Measurements from ENCODE around the gene ZSCAN1.

ZSCAN1 gene

DNA sequence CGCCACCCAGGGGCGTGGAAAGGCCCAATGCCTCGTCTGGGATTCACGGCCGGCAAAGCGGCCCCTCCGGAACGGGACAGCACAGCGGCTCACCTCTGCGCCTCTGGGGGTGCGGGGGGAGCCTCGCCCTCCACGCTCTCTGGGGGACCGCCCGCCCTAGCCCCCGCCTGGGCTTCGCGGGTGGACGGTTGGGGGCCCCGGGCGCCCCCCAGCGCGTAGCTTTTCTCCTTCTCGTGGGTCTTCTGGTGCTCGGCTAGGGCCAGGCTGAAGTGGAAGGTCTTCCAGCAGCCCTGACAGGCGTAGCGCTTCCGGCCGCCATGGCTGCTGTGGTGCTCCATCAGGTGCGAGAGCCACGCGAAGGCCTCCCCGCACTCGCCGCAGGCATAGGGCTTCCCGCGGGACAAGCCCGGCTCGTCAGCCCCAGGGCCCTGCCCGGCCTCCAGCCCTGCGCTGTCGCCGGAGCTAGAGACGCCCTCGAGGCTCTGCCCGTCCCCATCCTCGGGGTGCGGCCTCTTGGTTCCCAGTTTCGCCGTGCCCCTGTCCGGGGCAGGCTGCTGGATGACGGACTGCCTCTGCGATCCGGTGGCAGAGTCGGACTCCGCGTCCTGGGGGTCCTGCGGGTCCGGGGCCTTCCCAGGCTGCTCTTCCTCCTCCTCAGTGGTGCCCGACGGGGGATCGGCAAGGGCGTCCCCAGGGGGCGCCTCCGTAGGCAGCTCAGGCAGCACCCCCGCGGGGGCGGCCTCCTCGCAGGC is 50.9 kb downstream of the ZSCAN1 start:
- no peak for DNase-seq

DNA sequence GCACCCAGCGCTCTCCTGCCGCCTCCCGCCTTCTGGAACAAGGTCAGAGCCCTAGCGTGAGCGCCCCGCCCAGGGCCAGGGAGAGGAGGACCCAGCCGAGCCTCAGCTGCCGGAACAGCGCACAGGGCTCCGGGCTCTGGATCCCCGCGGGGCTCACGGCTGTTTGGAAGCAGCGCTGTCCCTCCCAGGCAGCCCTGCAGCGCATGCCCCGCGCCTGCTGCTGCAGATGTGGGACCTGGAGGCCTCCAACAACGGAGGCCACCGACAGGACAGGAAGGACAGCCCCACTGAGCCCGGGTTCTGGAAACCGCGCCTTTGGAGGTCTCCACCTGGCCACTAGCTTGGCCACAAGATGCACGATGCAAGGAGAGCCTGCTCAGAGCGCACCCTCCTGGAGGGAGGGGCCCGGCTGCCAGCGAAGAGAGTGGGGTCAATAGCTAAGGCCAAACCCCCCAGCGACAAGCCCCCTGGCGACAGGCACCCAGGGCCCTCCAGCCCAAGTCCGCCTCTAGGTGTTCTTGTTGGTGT is 51.6 kb downstream of the ZSCAN1 start:
- no peak for DNase-seq

DNA sequence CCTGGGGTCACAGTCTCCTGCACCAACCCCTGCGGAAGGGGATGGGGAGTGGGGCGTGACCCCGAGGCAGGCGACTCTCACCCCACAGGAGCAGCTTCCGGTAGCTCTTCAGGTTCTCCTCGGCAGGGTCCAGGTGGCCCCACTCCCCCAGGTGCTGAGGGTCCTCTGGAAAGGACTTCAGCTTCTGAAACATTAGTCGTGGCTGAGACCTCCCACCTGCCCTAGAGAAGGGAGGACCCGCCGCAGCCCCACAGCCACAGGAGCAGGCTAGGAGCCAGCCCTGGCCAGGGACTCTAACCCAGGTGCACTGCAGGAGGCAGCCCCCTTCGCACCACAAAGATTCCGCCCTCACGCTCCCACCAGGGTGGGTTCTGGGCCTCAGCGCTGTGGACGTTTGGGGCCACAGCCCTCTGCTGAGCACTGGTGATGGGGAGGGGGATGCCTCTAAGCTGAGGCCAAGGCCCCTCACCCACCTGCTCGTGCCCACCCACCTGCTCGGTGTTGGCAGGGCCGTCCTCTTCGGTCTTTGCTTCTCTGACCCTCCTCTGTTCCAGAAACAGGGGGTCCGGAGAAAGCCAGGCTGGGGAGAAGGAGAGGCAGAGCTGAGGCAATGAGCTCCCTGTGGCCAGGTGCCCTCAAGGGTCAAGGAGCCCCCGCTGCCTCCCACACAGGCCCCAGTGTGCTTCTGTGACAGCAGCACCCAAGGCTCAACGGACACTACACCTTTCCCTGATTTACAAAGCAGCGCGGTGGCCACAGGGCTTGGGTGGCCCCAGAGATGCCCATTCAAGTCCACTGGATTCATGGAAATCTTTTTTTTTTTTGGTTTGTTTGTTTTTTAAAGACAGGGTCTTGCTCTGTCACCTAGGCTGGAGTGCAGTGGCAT is 53.2 kb downstream of the ZSCAN1 start:
- no peak for DNase-seq

- DNase-seq, result no peak
These were observed 54.8 kb downstream of the ZSCAN1 start for GRCh38 chr19:58088521-58089052.

GRCh38 chr19:58089846-58090245 is 56.0 kb downstream of the ZSCAN1 start:
- no peak for DNase-seq

- DNase-seq, result no peak
These were observed 57.6 kb downstream of the ZSCAN1 start for GRCh38 chr19:58091251-58091995.

DNA sequence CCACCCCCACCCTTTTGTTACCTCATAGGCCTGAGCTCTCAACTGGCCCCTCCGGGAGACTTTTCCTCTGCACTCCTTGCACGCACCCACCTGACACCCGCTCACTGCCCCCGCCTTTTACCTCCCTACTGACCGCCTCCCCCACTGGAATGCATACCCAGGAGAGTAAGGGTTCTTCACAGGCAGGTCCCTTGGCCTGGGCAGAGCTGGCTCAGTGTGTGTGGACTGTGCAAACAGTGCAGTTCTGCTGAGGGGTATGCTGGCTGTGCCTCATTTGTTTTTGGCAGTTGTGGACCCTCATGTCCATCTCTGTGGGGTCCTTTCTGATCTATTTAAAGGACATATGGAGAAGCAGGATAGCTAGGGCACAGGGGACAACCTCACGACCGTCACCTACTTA is 59.2 kb downstream of the ZSCAN1 start:
- no peak for DNase-seq

DNA sequence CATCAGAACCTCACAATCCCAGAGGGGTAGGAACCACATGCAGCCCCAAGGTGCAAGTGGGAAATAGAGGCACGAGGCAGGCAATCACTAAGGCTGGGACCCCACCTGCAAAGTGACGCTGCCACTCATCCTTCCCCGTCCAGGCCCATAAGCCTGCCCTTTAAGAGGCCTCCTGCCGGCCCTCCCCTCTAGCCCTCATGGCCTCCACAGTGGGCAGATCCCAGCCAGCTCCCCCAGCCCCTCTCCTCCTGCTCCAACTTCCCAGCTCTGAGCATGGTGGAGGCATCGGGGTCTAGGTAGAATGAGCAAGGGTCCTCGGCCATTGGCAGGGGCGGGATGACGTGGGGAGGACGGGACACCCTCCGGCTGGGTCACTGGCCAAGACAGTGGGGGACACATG is 61.5 kb downstream of the ZSCAN1 start:
- DNase-seq, result no peak

- no peak for DNase-seq
These were observed 63.1 kb downstream of the ZSCAN1 start for GRCh38 chr19:58096884-58097283.

DNA sequence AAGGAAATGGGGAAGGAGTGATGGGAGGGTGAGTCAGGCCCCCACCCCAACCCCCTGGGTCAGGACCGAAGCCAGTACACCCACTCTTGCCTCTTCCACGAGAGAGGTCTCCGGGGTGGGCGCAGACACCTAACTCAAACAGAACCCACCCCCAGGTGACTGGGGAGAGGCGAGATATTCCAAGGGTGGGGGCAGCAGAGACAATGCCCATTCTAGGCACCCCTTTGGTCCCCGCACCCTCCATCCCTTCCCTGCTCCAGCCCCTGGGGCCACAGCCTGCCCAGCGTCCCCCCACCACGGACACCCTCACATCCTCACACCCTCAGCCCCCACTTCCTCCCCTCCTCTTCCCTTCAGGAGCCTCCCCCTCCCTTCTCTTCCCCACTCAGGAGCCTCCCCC is 63.5 kb downstream of the ZSCAN1 start:
- no peak for DNase-seq

DNA sequence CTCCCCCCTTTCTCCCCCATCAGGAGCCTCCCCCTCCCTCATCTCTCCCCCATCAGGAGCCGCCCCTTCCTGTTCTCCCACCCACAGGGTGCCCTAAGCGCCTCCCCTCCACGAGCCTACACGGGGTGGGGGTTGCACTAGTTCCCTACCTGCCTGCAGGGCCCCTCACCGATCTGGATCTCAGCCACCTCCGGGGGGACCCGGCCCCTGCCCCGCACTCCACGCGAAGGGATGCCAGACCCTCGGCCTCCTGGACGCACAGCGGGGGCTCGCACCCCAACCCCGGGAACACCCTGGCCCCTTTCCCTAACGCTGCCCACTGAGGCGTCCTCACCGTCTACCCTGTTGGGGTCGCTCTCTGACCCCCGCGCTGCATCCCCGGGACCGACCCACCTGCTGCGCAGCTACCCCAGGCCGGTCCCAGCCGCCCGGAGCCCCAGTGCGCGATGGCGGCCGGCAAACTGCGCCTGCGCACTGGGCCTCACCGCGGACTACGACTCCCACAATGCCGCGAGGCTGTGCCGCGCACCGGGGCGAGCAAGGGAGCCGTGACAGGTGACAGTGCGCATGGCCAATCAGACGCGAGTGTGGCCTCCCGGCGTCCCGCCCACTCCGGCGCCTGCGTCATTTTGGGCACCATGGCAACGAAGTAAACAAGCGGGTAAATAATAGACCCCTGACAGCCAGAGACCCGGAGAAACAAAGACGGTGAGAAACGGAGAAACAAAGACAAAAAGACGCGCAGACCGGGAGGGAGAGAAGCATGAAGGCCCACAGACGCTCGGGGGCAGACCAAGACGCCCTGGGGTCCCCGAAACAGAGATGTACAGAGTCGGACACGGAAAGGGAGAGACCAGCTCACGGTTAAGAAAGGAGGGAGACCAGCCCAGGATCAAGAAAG is 64.2 kb downstream of the ZSCAN1 start, which contains the start of gene ZSCAN18:
Gene ZSCAN18, minus strand, starts transcription at position 451 of the 901 bp plus-strand sequence. CDS start 7,964 bp downstream, outside the sequence.
- DNase-seq, result peak; percentile 52

DNA sequence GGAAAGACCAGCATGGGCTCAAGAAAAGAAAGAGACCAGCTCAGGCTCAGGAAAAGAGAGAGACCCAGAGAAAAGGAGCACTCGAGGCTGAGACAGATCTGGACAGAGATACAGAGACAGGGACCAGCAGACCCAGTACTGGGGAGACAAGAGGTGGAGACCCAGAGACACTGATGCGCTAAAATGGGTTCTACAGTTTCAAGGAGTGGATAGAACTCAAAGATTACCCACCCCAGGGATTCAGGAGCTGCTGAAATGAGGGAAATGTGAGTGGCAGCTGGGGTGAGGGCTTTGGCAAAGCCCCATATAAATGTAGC is 64.8 kb downstream of the ZSCAN1 start:
- no peak for DNase-seq

Data from GOT3 (cell line).